HG03565 (cell line): ENCODE measurements around the gene STRIP2.
A peak's percentile ranks its signal among the peaks of the same experiment; 100 is the strongest.

ENCODE experiments used
- ATAC-seq: cut with Tn5 transposase; IDR thresholded peaks from one replicate; pipeline ENCODE4 v1.9.1; 2021; ENCODE audit warnings: mild to moderate bottlenecking, moderate library complexity; ENCODE audit not compliant: unreplicated experiment

Gene STRIP2

DNA sequence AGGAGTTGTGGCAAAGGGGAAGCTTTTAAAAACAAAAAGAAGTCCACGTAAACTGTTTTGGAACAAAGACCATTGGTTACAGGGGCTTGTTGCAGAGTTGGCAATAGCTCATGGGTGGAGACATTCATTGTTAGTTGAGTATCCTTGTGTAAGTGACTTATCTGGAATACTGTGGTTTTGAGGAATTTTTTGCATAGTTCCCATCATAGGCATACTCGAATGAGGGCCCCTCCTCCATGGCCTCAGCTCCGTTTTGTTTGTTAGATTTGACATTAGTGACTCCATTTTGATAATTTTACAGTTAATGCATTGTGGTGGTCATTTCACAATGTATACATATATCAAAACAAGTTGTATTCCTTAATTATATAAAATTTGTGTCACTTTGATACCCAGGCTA is 55.3 kb downstream of the STRIP2 start:
- no peak for ATAC-seq

- no peak for ATAC-seq
Observed at GRCh38 chr7:129492391-129492790, 58.2 kb downstream of the STRIP2 start.

DNA sequence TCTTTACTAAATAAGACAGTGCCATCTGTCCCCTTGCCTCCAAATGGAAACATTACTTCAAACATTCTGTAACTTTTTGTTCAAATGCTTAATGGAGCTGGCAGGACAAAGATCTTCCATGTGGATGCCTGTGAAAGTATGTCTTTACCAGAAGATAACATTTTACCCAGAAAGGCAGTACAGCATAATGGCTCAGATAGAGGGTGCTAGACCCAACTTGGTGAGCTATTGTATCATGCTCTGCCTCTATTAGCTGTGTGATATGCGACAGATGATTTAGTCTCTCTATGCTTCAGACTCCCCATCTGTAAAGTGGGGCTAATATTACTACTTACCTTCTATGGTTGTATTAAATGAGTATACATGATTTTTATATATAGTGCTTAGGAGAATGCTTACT is 59.3 kb downstream of the STRIP2 start:
- ATAC-seq, result no peak

DNA sequence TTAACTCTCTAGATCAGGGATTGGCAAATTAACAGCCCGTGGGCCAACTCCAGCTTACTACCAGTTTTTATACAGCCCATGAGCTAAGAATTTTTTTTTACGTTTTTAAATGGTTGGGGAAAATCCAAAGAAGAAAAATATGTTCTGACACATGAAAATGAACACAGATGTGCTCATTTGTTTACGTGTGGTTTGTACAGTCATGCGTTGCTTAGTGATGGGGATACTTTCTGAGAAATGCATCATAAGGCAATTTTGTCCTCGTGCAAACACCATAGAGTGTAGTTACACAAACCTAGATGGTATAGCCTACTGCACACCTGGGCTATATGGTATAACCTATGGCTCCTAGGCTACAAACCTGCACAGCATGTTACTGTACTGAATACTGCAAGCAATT is 59.8 kb downstream of the STRIP2 start:
- peak; percentile 80 for ATAC-seq

DNA sequence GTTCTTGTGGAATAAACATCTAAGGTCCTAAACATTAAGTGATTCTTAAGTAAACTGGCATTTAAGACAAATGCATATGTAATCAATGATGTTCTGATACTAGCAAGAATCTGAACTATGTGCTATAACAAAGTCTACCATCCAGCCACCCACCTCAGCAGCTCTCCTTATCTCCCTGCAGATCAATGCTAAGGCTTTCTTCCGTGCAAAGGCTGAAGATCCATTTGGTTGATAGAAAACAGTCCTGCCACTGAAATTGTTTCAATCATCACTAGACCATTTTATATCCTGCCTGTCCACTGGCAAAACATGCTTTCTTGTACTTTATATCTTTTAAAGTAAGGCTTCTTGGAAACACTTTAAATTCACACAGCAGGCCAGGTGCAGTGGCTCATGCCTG is 61.8 kb downstream of the STRIP2 start:
- no peak for ATAC-seq

GRCh38 chr7:129496653-129497052 is 62.4 kb downstream of the STRIP2 start:
- no peak for ATAC-seq

GRCh38 chr7:129497156-129497555 is 62.9 kb downstream of the STRIP2 start:
- no peak for ATAC-seq

GRCh38 chr7:129498021-129498420 is 63.8 kb downstream of the STRIP2 start:
- ATAC-seq, result no peak

DNA sequence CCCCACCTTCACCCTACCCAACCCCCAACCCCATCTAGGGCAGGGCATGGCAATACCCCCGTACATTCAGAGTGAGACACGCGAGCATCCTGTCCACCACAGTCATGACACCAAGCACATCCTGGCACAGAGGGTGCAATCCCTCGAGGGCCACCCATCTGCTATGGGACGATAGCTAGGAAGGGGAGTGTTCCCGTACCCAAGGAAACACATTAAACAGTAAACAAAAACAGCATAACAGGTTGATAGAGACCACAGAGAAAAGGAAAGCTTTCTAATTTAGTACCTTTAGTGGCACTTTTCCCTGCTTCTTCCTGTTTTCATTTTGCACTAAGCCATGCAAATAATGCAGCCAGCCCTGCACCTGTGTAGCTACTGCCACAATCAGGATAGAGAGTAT is 65.8 kb downstream of the STRIP2 start:
- ATAC-seq, result no peak

DNA sequence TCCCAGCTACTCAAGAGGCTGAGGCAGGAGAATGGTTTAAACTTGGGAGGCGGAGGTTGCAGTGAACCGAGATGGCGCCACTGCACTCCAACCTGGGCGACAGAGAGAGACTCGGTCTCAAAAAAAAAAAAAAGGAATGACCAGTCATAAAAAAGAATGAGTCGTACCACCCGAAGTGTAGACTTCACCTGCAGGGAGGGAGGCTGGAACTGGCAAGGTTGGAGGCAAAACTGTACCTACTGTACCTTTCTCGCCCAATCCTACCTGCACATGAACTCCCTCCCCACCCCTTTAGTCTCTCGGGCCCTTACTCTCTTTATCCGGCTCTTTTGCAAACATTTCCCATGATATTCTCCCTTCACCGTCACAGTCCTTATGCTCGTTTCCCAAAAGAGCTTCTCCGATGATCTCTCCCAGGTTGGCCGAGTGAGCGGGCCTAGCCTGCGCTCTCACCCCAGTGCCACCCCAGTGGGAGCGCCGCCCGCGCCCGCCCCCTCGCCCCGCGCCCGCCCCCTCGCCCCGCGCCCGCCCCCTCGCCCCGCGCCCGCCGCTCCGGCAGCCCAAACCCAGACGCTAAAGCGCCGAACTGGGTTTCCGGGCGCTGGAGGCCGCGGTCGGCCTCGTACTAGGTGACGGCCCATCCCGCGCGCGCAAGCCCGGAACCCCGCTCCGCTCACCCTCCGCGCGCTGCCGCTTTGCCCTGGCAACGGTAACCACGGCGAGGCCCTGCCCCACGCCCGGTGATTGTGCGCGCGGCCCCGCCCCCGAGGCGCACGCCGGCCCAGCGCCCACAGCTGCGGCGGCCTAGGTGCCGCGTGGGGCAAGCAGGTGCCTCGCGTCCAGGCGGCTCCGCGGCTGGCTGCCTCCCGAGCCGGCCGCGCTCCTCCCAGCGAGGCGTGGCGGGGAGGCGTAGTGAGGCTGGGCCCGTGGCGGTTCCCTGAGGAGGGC is 67.8 kb downstream of the STRIP2 start, which contains the start of gene SMKR1:
Gene SMKR1, plus strand, starts transcription at position 772 of the 948 bp plus-strand sequence. CDS start 294 bp downstream, outside the sequence.
- ATAC-seq, result peak; percentile 68

GRCh38 chr7:129502708-129503685 is 68.8 kb downstream of the STRIP2 start:
- ATAC-seq, result no peak

DNA sequence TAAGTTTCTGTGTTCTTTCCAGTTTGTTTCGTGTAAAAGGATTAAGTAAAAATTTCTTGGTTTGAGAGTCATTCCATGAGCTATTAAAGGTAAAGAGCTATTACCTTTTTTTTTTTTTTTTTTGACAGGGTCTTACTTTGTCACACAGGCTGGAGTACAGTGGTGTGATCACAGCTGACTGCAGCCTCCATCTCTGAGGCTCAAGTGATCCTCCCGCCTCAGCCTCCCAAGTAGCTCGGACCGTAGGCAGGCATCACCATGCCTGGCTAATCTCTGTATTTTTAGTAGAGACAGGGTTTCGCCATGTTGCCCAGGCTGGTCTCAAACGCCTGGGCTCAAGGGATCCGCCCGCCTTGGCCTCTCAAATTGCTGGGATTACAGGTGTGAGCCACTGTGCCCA is 69.5 kb downstream of the STRIP2 start:
- ATAC-seq, result no peak

DNA sequence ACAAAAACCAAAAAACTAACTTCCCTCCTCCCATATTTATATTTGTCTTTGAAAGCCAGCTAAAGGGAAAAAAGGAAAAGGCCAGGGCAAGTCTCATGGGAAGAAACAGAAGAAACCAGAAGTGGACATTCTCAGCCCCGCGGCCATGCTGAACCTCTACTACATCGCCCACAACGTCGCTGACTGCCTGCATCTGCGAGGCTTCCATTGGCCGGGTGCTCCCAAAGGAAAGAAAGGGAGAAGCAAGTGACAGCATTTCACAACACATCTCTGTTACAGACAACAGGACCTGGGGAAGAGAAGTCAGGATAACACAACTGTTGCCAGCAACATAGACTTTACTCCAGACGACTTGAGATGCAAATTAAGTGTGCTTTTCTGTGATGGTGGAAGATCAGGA is 78.0 kb downstream of the STRIP2 start:
- ATAC-seq, result no peak

- ATAC-seq, result no peak
Observed at GRCh38 chr7:129513546-129513945, 79.3 kb downstream of the STRIP2 start.

- no peak for ATAC-seq
Observed at GRCh38 chr7:129514683-129515082, 80.5 kb downstream of the STRIP2 start.

DNA sequence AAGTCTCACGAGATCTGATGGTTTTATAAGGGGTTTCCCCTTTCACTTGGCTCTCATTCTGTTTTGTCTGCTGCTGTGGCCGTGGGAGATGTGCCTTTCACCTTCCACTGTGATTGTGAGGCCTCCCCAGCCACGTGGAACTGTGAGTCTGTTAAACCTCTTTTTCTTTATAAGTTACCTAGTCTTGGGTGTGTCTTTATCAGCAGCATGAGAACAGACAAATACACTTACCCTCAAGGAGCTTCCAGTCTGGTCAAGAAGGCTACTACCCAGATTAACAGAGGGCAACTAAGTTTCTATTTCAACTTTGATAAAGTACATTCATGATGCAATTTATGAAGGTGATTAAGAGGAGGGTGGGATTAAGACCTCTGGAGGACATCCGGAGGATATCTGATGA is 81.1 kb downstream of the STRIP2 start:
- no peak for ATAC-seq

GRCh38 chr7:129517931-129518330 is 83.7 kb downstream of the STRIP2 start:
- no peak for ATAC-seq

DNA sequence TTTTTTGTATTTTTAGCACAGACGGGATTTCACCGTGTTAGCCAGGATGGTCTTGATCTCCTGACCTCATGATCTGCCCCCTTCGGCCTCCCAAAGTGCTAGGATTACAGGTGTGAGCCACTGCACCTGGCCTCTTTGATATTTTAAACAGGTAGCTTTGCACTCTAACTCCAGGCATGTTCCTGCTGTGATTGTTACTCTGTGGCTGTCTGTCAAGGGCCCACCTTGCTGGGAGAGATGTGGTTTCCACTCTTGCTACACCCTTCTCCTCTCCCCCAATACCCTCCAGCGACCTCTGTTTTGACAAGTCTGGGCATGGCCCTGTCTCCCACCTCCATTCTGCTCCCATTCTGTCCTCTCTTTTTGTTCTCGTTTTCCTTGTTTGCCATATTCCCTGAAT is 85.2 kb downstream of the STRIP2 start:
- ATAC-seq, result no peak

- no peak for ATAC-seq
Observed at GRCh38 chr7:129522088-129522970, 88.1 kb downstream of the STRIP2 start.

- ATAC-seq, result no peak
Observed at GRCh38 chr7:129522971-129523340, 88.7 kb downstream of the STRIP2 start.

DNA sequence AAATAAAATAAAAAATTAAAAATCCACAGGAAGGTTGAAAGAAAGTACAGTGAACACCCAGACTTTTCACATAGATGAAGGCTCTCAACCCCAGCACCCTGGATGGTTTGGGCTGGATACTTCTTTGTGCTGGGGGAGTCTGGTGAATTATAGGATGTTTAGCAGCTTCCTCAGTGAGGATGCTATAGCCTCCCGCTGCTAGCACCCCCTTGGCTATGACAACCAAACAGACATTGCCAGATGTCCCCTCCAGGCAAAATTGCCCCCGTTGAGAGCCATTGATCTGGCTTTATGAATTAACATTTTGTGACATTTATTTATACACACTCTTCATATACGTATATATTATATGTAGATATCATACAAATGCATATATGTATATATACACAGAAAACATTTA is 89.7 kb downstream of the STRIP2 start:
- no peak for ATAC-seq
